ENCODE measurements around the gene C11orf91.

DNA sequence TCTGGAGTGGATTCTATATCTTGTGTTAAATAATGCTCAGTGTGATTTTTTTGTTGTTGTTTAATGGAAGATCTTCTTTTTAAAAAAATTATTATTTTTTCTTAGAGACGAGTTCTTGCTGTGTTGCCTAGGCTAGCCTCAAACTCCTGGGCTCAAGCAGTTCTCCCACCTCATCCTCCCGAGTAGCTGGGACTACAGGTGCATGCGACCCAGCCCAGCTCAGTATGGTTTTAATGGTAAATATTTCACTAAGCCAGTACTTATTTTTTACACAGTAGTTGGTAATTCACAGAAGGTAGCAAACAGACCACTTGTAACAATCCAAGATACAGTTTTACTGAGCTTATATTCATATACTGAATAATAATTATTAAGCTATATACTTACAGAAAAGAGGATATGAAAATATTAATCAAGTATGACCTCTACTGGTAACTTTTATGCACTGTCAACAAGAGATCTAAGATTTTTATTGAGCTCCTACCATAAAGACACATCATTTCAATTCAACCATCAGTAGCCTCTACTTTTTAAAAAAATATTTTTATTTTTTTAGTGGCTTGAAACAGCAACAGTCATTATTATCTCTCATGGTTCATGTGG, 41.7 kb upstream of the C11orf91 start:
- TF ChIP-seq CTCF (IDR thresholded peaks at IDR 0.05) (peak in 3 of 4 experiments; percentile 9 to 55 (median 35)), POLR2AphosphoS5 (IDR thresholded peaks at IDR 0.05) (no peak)
